Neural progenitor cell (in vitro differentiated cells): ENCODE results near the gene RMRP.

Experiments used
- CTCF ChIP-seq: fragments of 200-600 bp; sonication (generic); IDR thresholded peaks from 2 replicates; pipeline ENCODE4 v1.5.1; 2017; ENCODE audit warnings: antibody characterized with exemption, mild to moderate bottlenecking
- EZH2 ChIP-seq: fragments of 200-600 bp; sonication (generic); IDR thresholded peaks from 2 replicates; pipeline ENCODE4 v1.6.1; 2017; ENCODE audit warnings: antibody characterized with exemption, mild to moderate bottlenecking, moderate library complexity

GRCh38 chr9:35615981-35616680 lies 41.7 kb downstream of the RMRP start:
- no peak for TF ChIP-seq CTCF
- no peak for TF ChIP-seq EZH2
